ENCODE data around the gene KRTAP12-4.
A peak's percentile ranks its signal among the peaks of the same experiment; 100 is the strongest.
"Not testable (repeated sequence)": the region's sequence is repeated elsewhere in the genome, so short reads cannot be mapped to it uniquely, and the experiment has no call there.

KRTAP12-4 gene

GRCh38 chr21:44638506-44639330 lies 15.7 kb downstream of the KRTAP12-4 start:
- H3K4me3 ChIP-seq (ENCODE audit: low read length), result not testable (repeated sequence)

GRCh38 chr21:44637851-44638348 lies 16.6 kb downstream of the KRTAP12-4 start:
- not testable (repeated sequence) for H3K4me3 ChIP-seq (ENCODE audit: low read length); DNase-seq (ENCODE audit: low read depth, low spot score)

More at GRCh38 chr21:44638506-44639330, 15.7 kb downstream of the KRTAP12-4 start:
- not testable (repeated sequence) for DNase-seq (ENCODE audit: low read depth, low spot score)

- no peak within 1 kb of the TSS for H3K4me3 ChIP-seq (ENCODE audit: low read length)
- no peak for DNase-seq (ENCODE audit: low read depth, low spot score)
Observed at GRCh38 chr21:44637018-44637850, 17.2 kb downstream of the KRTAP12-4 start, which contains the start of gene KRTAP10-10. KRTAP10-10 (plus strand) TSS chr21:44637356; CDS start chr21:44637418, 62 bp downstream.

- no peak overlapping the region for H3K4me3 ChIP-seq (ENCODE audit: low read length)
- no peak for DNase-seq (ENCODE audit: low read depth, low spot score)
Observed at GRCh38 chr21:44636209-44637017, 18.0 kb downstream of the KRTAP12-4 start.

DNA sequence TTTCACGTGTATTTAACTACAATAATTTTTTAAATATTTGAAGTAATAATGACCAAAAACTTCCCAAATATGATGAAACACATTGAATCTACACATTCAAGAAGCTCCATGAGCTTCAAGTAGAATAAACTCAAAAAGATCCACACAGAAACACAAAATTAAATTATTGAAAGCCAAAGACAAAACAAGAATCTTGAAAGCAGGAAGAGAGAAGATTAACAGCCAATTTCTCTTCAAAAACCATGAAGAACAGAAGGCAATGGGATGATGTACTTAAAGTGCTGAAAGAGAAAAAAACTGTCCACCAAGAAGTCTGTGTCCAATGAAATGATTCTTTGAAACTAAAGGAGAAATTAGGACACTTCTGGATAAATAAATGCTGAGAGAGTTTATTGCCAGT lies 22.4 kb downstream of the KRTAP12-4 start:
- H3K4me3 ChIP-seq (ENCODE audit: low read length), result no peak overlapping the region
- DNase-seq (ENCODE audit: low read depth, low spot score), result no peak

DNA sequence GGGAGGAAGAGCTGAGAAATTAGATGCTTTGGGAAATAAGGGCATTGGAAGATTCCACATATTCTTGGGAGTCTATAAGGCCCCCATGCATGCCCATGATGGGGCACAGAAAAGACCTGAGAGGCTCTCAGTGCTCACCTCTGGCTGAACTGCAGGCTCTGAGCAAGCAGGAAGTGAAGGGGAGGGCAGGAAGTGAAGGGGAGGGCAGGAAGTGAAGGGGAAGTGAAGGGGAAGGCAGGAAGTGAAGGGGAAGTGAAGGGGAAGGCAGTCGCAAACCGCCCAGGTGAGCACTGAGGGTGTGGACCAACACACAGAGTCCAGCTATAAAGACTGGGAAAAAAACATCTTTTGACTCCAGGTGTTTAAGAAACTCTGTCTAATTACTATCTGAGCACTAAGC lies 24.0 kb downstream of the KRTAP12-4 start:
- H3K4me3 ChIP-seq (ENCODE audit: low read length), result no peak overlapping the region

GRCh38 chr21:44628707-44629391 lies 25.6 kb downstream of the KRTAP12-4 start:
- H3K4me3 ChIP-seq (ENCODE audit: low read length), result no peak overlapping the region
- no peak for DNase-seq (ENCODE audit: low read depth, low spot score)

More for the DNA sequence above, 24.0 kb downstream of the KRTAP12-4 start:
- no peak for DNase-seq (ENCODE audit: low read depth, low spot score)

DNA sequence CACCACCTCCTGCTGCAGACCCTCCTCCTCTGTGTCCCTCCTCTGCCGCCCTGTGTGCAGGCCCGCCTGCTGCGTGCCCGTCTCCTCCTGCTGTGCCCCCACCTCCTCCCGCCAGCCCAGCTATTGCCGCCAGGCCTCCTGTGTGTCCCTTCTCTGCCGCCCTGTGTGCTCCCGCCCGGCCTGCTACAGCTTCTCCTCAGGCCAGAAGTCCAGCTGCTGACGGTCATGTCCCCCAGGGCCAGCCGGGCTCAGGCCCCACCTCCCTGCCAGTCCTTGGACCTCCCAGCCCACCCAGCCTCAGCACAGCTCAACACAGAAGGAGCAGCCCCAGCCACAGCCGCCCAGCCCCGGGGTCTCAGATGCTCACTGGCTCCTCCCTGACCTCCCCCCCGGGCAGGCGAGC lies 26.6 kb downstream of the KRTAP12-4 start:
- not testable (repeated sequence) for H3K4me3 ChIP-seq (ENCODE audit: low read length); DNase-seq (ENCODE audit: low read depth, low spot score)

DNA sequence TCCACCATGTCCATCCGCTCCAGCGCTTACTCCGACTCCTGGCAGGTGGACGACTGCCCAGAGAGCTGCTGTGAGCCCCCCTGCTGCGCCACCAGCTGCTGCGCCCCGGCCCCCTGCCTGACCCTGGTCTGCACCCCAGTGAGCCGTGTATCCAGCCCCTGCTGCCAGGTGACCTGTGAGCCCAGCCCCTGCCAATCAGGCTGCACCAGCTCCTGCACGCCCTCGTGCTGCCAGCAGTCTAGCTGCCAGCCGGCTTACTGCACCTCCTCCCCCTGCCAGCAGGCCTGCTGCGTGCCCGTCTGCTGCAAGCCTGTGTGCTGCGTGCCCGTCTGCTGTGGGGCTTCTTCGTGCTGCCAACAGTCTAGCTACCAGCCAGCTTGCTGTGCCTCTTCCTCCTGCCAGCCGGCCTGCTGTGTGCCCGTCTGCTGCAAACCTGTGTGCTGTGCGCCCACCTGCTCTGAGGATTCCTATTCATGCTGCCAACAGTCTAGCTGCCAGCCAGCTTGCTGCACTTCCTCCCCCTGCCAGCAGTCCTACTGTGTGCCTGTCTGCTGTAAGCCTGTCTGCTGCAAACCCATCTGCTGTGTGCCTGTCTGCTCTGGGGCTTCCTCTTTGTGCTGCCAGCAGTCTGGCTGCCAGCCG lies 27.2 kb downstream of the KRTAP12-4 start:
- H3K4me3 ChIP-seq (ENCODE audit: low read length); DNase-seq (ENCODE audit: low read depth, low spot score): not testable (repeated sequence)

GRCh38 chr21:44626673-44627143 lies 27.8 kb downstream of the KRTAP12-4 start, which contains the start of gene KRTAP10-9:
KRTAP10-9 (plus strand) TSS chr21:44627093; CDS start chr21:44627172, 79 bp downstream.
- H3K4me3 ChIP-seq (ENCODE audit: low read length), result no peak within 1 kb of the TSS
- DNase-seq (ENCODE audit: low read depth, low spot score), result no peak

- no peak for DNase-seq (ENCODE audit: low read depth, low spot score)
- no peak overlapping the region for H3K4me3 ChIP-seq (ENCODE audit: low read length)
Observed at GRCh38 chr21:44626262-44626661, 28.2 kb downstream of the KRTAP12-4 start.

DNA sequence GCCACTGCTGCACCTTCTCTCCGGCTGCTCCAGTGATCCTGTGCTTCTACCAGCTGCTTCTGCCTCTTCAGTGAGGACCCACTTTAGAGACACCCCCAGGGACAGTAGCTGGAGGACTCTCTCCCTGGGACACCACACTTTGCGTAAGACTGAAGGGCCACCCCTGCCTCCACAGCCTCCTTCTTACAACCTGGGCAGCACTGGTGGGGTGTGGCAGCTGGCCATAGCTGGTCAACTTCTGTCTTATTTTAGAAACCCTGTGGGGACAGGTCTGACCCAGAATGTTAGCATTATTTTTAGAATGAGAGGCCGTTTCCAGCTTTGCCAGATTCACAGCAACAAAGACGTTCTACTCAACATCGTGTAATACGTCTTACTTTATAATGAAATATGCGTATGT lies 28.7 kb downstream of the KRTAP12-4 start:
- H3K4me3 ChIP-seq (ENCODE audit: low read length), result no peak overlapping the region
- DNase-seq (ENCODE audit: low read depth, low spot score), result no peak

GRCh38 chr21:44623575-44623974 lies 30.9 kb downstream of the KRTAP12-4 start:
- no peak for DNase-seq (ENCODE audit: low read depth, low spot score)
- H3K4me3 ChIP-seq (ENCODE audit: low read length), result no peak overlapping the region

DNA sequence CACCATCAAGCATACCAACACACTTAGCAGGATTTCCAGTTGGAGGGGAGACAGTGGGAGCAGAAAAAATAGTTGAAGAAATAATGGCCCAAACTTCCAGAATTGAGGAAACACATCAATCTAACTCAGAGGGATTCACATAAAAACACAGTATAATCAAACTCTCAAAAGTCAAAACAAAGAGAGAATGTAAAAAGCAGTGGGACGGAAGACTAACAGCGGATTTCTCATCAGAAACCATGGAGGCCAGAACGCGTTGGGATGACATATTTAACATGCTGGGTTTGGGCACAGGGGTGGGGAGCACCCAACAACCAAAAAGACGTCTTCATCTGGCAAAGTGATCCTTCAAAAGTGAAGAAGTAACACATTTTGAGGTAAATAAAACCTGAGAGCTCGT lies 34.6 kb downstream of the KRTAP12-4 start:
- no peak for DNase-seq (ENCODE audit: low read depth, low spot score)
- H3K4me3 ChIP-seq (ENCODE audit: low read length), result no peak overlapping the region

DNA sequence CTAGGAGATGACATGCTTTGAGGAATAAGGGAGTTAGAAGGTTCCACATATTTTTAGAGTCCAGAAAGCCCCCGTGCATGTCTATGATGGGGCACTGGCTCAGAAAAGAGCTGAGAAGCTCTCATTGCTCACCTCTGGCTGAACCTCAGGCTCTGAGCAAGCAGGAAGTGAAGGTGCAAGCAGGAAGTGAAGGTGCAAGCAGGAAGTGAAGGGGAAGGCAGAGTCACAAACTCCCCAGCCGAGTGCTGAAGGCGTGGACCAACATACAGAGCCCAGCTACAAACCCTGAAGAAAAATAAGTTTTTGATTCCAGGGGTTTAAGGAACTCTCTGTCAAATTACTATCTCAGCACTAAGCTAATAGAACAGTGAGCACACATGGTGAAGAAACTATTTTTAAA lies 35.5 kb downstream of the KRTAP12-4 start:
- no peak overlapping the region for H3K4me3 ChIP-seq (ENCODE audit: low read length)
- peak; percentile 25 for DNase-seq (ENCODE audit: low read depth, low spot score)

GRCh38 chr21:44618504-44618903 lies 36.0 kb downstream of the KRTAP12-4 start:
- H3K4me3 ChIP-seq (ENCODE audit: low read length), result no peak overlapping the region
- DNase-seq (ENCODE audit: low read depth, low spot score), result no peak

DNA sequence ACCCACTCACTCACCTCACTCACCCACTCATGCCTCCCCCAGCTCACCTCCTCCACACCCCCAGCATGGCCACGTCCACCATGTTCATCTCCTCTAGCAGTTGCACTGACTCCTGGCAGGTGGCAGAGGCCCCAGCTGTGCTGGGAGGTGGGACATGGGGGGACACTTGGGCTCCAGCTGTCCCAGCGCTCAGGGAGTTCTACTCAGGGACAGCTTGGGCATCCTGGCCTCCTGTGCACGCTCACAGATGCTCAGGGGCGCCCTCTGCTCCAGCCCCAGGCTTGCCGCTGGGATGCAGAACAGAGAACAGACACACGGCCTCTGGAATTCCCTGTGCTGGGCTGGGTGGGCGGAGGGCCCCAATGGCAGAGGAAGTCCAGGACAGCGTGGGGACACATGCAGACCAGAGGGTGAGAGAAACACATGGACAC lies 37.4 kb downstream of the KRTAP12-4 start:
- DNase-seq (ENCODE audit: low read depth, low spot score), result no peak
- no peak overlapping the region for H3K4me3 ChIP-seq (ENCODE audit: low read length)

DNA sequence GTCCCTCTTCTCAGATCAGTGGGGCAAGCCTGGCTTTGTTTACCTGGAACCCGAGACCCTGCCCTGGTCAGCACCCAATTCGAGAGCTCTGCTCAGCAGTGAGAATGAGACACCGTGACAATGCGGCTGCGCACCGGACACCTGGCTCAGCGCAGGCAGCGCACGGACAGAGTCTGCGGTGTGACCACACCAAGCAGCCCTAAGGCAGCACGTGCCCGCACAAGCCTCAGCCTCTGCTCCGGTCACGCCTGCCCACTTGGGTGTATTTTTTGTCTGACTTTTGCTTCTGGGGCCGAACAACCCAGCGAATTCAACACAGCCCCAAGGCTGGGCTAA lies 37.9 kb downstream of the KRTAP12-4 start:
- DNase-seq (ENCODE audit: low read depth, low spot score), result no peak

More for the DNA sequence above, 37.9 kb downstream of the KRTAP12-4 start:
- no peak overlapping the region for H3K4me3 ChIP-seq (ENCODE audit: low read length)
